Thoracic aorta (tissue), 2 donors: ENCODE data around the gene F12. TPM values are rescaled to one million over a fixed set of nuclear protein-coding genes. Genes with fewer than 3 reads are reported as not detected.
"Not testable (repeated sequence)": the region's sequence is repeated elsewhere in the genome, so short reads cannot be mapped to it uniquely, and the experiment has no call there.

Source experiments
- ATAC-seq: fragments of 150-250 bp; one replicate; pipeline ENCODE4 v1.8.0; 2017; ENCODE audit warnings: low read depth; ENCODE audit not compliant: insufficient number of reproducible peaks, low FRiP score
- DNase-seq: peaks from one replicate; pipeline ENCODE4 v3.0.0-alpha.2; 2020; ENCODE audit warnings: low spot score
- H3K27ac ChIP-seq, 2 donors: fragments of 200-600 bp; sonication (generic); 1 replicate in 1 of 2; 2 replicates in 1 of 2; pipeline ENCODE4 v1.5.1; 2016; ENCODE audit warnings: mild to moderate bottlenecking in 2 of 2, moderate library complexity in 2 of 2
- H3K27me3 ChIP-seq: fragments of 200-600 bp; sonication (generic); replicated peaks from 2 replicates; pipeline ENCODE4 v1.6.0; 2016; ENCODE audit warnings: mild to moderate bottlenecking; ENCODE audit not compliant: insufficient read depth
- H3K36me3 ChIP-seq: fragments of 200-600 bp; sonication (generic); one replicate; pipeline ENCODE4 v1.5.1; 2016
- H3K4me1 ChIP-seq, 2 donors: fragments of 200-600 bp; sonication (generic); 1 replicate in 1 of 2; 2 replicates in 1 of 2; pipeline versions ENCODE4 v1.5.1 to v1.6.0; 2016; ENCODE audit warnings: low read depth in 2 of 2, mild to moderate bottlenecking in 1 of 2; ENCODE audit not compliant: control insufficient read depth in 1 of 2
- H3K4me3 ChIP-seq: fragments of 200-600 bp; sonication (generic); 2 replicates; pipeline ENCODE4 v1.5.1; 2016; ENCODE audit warnings: mild to moderate bottlenecking
- H3K9me3 ChIP-seq: fragments of 200-600 bp; sonication (generic); 2 replicates; pipeline ENCODE4 v1.5.1; 2016
- total RNA-seq, 2 donors: library from RNA; depleted of rRNA; stranded (reverse); fragments of >200 nt; gene quantifications; one replicate each; pipeline versions ENCODE4 v1.1.0 to v1.2.3, GENCODE V29; 2016
- TF ChIP-seq, protein P1 (sequence below): fragments of 200-600 bp; sonication (generic); IDR thresholded peaks from one replicate; pipeline ENCODE4 v1.5.1; 2019; ENCODE audit warnings: antibody characterized with exemption

The F12 gene
- total RNA-seq, 2 donors from 2014 or later = not detected

DNA sequence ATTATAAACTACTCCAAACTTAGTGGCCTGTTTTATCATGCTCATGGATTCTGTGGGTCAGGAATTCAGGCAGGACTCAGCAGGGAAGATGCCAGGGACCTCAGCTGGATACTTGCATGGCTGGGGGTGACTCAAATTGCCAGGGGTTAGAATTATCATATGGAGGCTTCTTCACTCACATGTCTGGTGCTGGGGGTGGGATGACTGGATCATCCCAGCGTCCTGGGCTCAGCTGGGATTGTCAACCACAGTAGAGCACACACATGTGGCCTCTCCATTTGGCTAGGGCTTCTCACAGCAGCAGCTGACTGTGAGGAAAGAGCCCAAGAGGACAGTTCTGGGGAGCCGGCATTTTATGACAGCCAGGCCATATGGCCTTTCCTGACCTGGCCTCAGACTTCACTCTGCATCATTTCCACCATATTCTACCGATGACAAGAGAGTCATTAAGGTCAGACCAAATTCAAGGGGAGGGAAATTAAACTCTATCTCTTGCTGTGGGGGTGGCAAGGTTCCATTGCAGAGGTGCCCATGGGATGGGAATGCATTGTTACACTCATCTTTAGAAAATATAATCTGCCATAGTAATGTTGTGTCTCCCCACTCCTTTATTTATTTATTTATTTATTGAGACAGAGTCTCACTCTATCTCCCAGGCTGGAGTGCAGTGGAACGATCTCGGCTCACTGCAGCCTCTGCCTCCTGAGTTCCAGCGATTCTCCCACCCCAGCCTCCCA lies 11.9 kb upstream of the F12 start:
- ATAC-seq (no peak), DNase-seq (no peak)
- TF ChIP-seq, protein P1, sequence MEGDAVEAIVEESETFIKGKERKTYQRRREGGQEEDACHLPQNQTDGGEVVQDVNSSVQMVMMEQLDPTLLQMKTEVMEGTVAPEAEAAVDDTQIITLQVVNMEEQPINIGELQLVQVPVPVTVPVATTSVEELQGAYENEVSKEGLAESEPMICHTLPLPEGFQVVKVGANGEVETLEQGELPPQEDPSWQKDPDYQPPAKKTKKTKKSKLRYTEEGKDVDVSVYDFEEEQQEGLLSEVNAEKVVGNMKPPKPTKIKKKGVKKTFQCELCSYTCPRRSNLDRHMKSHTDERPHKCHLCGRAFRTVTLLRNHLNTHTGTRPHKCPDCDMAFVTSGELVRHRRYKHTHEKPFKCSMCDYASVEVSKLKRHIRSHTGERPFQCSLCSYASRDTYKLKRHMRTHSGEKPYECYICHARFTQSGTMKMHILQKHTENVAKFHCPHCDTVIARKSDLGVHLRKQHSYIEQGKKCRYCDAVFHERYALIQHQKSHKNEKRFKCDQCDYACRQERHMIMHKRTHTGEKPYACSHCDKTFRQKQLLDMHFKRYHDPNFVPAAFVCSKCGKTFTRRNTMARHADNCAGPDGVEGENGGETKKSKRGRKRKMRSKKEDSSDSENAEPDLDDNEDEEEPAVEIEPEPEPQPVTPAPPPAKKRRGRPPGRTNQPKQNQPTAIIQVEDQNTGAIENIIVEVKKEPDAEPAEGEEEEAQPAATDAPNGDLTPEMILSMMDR = no peak
- Histone ChIP-seq H3K27ac (no peak overlapping the region), H3K9me3 (no peaks in the 10 kb centered on the region), H3K36me3 (no peaks in the 10 kb centered on the region), H3K27me3 (no peaks in the 10 kb centered on the region), H3K4me3 (no peak overlapping the region), H3K4me1 (peaks cover 6 to 8% of the 10 kb centered on the region in 2 donors)

DNA sequence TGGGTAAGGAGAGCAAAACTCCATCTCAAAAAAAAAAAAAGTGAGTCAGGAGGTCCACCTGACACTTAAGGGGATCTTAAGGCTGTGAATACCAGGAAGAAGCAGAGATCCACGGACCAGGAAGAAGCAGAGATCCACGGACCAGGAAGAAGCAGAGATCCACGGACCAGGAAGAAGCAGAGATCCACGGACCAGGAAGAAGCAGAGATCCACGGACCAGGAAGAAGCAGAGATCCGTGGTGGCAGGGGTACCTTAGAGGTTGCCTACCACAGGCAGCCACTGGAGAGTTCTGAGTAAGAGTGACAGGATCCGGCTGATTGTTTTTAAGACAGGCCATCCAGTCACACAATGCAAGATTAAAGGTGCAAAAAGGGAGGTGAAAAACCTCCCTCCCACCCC lies 11.1 kb upstream of the F12 start:
- not testable (repeated sequence) for H3K27me3 ChIP-seq, DNase-seq, H3K36me3 ChIP-seq, H3K27ac ChIP-seq, H3K4me1 ChIP-seq, ATAC-seq, H3K9me3 ChIP-seq, H3K4me3 ChIP-seq

DNA sequence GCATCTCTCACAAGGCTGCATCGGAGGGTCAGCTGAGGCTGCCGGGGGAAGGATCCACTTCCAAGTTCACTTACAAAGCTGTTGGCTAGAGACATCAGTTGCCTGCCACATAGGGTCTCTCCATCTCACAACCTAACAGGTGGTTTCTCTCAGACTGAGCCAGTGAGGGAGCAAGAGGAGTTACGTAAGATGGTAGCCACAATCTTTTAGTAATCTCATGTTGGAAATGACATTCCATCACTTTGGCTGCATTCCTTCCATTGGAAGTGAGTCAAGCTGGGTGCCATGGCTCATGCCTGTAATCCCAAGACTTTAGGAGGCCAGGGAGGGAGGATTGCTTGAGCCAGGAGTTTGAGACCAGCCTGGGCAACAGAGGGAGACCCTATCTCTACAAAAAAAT lies 9.7 kb upstream of the F12 start:
- DNase-seq (no peak), ATAC-seq (no peak)

DNA sequence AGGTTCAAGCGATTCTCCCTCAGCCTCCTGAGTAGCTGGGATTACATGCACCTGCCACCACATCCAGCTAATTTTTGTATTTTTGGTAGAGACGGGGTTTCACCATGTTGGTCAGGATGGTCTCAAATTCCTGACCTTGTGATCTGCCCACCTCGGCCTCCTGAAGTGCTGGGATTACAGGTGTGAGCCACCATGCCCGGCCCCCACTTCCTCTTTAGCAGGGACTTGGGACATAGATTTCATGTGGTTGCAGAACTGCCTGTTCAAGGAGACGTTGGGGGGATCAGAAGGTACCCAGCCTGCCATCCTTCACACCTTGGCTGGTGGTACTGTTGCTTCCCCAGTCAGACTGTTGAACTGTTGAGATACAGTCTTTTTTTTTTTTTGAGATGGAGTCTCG lies 7.7 kb upstream of the F12 start:
- not testable (repeated sequence) for H3K36me3 ChIP-seq, H3K9me3 ChIP-seq, DNase-seq

More for the DNA sequence above, 9.7 kb upstream of the F12 start:
- Histone ChIP-seq H3K4me1 (no peaks in the 10 kb centered on the region), H3K36me3 (no peaks in the 10 kb centered on the region), H3K9me3 (no peaks in the 10 kb centered on the region), H3K27ac (no peak overlapping the region), H3K4me3 (no peak overlapping the region), H3K27me3 (no peaks in the 10 kb centered on the region)
- TF ChIP-seq, protein P1 = no peak

DNA sequence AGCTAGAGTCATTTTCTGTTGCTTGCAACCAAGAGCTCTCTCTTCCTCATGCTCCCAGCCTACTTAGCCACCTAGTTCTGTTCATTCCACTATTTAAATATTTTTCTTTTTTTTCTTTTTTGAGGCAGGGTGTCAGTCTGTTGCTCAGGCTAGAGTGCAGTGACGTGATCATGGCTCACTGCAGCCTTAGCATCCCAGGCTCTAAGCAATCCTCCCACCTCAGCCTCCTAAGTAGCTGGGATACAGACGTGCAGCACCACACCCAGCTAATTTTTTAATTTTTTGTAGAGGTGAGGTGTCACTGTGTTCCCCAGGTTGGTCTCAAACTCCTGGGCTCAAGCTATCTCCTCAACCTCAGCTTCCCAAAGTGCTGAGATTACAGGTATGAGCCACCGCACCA lies 5.1 kb upstream of the F12 start:
- DNase-seq (no peak), ATAC-seq (no peak)

More for the DNA sequence above, 7.7 kb upstream of the F12 start:
- not testable (repeated sequence) for H3K27me3 ChIP-seq, ATAC-seq, H3K4me1 ChIP-seq, H3K4me3 ChIP-seq, H3K27ac ChIP-seq

DNA sequence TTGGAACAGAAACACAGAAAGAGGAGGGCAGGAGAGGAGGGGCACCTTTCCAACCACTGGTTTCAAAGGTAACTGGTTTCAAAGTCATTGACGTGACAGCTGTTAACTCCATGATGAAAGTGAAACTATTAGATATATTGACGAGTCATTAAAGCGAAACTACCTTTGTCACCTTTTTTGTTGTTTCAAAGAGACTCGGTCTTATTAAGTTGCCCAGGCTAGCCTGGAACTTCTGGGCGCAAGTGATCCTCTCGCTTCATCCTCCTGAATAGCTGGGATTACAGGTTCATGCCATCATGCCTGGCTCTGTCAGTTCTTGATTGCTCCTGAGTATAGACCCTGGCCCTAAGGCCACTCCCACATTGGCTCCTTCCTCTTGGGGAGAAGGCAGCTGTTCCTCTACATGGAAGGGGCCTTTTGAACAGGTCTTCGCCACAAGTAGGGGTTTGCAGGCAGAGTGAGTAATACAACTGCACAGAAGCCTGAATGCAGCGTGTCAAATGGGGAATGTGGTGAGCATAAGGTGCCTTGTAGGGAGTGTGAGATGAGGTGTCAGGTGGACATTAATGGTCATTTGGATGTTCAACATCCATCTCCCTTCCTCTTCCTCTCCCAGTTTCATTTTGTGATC lies 3.4 kb upstream of the F12 start:
- Histone ChIP-seq H3K27ac (no peak overlapping the region), H3K36me3 (no peaks in the 10 kb centered on the region), H3K27me3 (no peaks in the 10 kb centered on the region), H3K4me1 (no peaks in the 10 kb centered on the region), H3K4me3 (no peak overlapping the region), H3K9me3 (no peaks in the 10 kb centered on the region)
- DNase-seq (no peak), ATAC-seq (no peak)
- TF ChIP-seq, protein P1 = no peak

More for the DNA sequence above, 5.1 kb upstream of the F12 start:
- no peaks in the 10 kb centered on the region for H3K27me3 ChIP-seq
- no peaks in the 10 kb centered on the region for H3K4me1 ChIP-seq
- H3K4me3 ChIP-seq = no peak overlapping the region
- TF ChIP-seq, protein P1 = no peak
- no peaks in the 10 kb centered on the region for H3K36me3 ChIP-seq
- no peak overlapping the region for H3K27ac ChIP-seq
- H3K9me3 ChIP-seq = no peaks in the 10 kb centered on the region
